Esophagus muscularis mucosa (tissue), 4 donors: ENCODE results near the gene GRAMD2A.

Source experiments
- CTCF ChIP-seq, 3 experiments: fragments of 200-600 bp in 2 of 3; fragments of 450-650 bp in 1 of 3; sonication (generic) in 2 of 3; IDR thresholded peaks; one replicate each; pipeline ENCODE4 v1.5.1; 2017 to 2019; ENCODE audit warnings: antibody characterized with exemption in 3 of 3, mild to moderate bottlenecking in 2 of 3, moderate library complexity in 1 of 3
- EP300 ChIP-seq: sonication (generic); formaldehyde crosslinking; IDR thresholded peaks from one replicate; pipeline ENCODE4 v1.6.1; 2017; ENCODE audit warnings: antibody characterized with exemption
- POLR2A ChIP-seq: fragments of 450-650 bp; IDR thresholded peaks from one replicate; pipeline ENCODE4 v1.6.1; 2017; ENCODE audit warnings: antibody characterized with exemption, moderate library complexity, mild to moderate bottlenecking, low read depth
- POLR2AphosphoS5 ChIP-seq, 2 donors: sonication (generic); formaldehyde crosslinking; IDR thresholded peaks; one replicate each; pipeline ENCODE4 v1.6.1; 2017; ENCODE audit warnings: antibody characterized with exemption in 2 of 2

- TF ChIP-seq CTCF (IDR thresholded peaks at IDR 0.05) (no peak), EP300 (no peak), POLR2A (no peak), POLR2AphosphoS5 (IDR thresholded peaks at IDR 0.05) (no peak)
Measured at GRCh38 chr15:72180761-72181324, 16.7 kb downstream of the GRAMD2A start.
